Chondrocyte (in vitro differentiated cells): Measurements from ENCODE around the gene TMEM238. TPM values are rescaled to one million over a fixed set of nuclear protein-coding genes. Genes with fewer than 3 reads are reported as not detected.

Experiments used
- DNase-seq: peaks from one replicate; pipeline ENCODE4 v3.0.0; 2021; ENCODE audit warnings: mixed read lengths, low spot score
- H3K27ac Mint-ChIP-seq: one replicate; pipeline ENCODE4 v1.8.0; 2021; ENCODE audit warnings: mild to moderate bottlenecking, moderate library complexity, mixed read lengths; ENCODE audit not compliant: unreplicated experiment
- H3K27me3 Mint-ChIP-seq: 2 replicates; pipeline ENCODE4 v1.8.0; 2021; ENCODE audit warnings: low read depth, mixed read lengths
- H3K36me3 Mint-ChIP-seq: 2 replicates; pipeline ENCODE4 v1.8.0; 2021; ENCODE audit warnings: low read depth, mixed read lengths
- H3K4me1 Mint-ChIP-seq: 2 replicates; pipeline ENCODE4 v1.8.0; 2021; ENCODE audit warnings: low read depth, mild to moderate bottlenecking, mixed read lengths
- H3K4me3 Mint-ChIP-seq: one replicate; pipeline ENCODE4 v1.8.0; 2021; ENCODE audit warnings: mild to moderate bottlenecking, moderate library complexity, mixed read lengths; ENCODE audit not compliant: unreplicated experiment
- H3K9me3 Mint-ChIP-seq: 2 replicates; pipeline ENCODE4 v1.8.0; 2021; ENCODE audit warnings: low read depth, mixed read lengths
- CTCF ChIP-seq: fragments of 200-600 bp; sonication (generic); IDR thresholded peaks from 2 replicates; pipeline ENCODE4 v1.5.0; 2021; ENCODE audit warnings: antibody characterized with exemption, mild to moderate bottlenecking, moderate library complexity
- total RNA-seq: library from RNA; stranded (reverse); gene quantifications from 3 replicates; pipeline ENCODE4 v1.2.1, GENCODE V29; 2021

The TMEM238 gene
- total RNA-seq, 1 donor from 2014 or later: 1.0 TPM

DNA sequence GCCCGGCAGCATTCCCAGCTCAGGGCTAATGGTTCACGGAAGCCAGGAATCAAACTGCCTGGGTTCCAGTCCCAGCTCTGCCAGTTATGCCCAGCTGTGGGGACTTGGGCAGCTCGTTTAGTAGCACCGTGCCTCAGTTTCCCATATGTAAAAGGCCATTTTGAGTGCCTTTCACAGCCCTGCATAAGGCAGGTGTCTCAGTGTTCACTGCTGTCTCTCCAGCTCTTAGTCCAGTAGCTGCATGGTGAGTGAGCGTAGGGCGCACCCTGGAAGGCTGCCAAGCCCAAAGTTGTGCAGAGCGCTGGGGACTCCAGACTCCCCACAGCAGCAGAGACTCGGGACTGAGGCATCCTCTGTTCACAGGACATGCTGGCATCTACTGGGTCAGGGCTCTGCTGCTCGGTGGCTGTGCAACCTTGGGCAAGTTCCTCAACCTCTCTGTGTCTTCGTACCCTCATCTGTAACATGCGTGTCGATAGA lies 7.1 kb upstream of the TMEM238 start:
- Mint-ChIP-seq H3K27ac (no peak overlapping the region), H3K9me3 (no peaks in the 10 kb centered on the region), H3K27me3 (no peaks in the 10 kb centered on the region), H3K36me3 (peaks cover 19% of the 10 kb centered on the region), H3K4me3 (no peak overlapping the region), H3K4me1 (peaks cover 53% of the 10 kb centered on the region)
- no peak for DNase-seq
- no peak for TF ChIP-seq CTCF

DNA sequence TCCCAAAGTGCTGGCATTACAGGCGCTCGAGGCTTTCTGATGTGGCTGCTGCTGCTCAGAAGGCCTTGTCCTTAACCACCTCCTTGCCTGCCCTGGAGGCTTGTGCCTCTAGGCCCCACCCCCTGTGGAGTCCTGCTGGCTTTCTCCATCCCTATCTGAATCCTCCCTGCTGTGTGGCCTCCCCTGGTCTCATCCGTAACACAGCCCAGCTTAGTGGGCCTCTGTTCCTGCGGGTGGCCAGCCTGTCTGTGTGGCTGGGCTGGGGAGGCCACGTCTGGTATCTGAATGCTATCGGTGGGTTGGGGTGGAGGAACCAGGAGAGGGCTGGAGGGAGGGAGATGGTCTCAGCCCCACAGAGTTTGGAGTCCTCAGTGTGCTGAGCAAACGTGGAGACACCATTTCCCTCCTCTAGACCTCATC lies 6.4 kb upstream of the TMEM238 start:
- H3K27me3 Mint-ChIP-seq: no peaks in the 10 kb centered on the region
- no peak for TF ChIP-seq CTCF
- no peak overlapping the region for H3K27ac Mint-ChIP-seq
- no peaks in the 10 kb centered on the region for H3K9me3 Mint-ChIP-seq
- peaks cover 21% of the 10 kb centered on the region for H3K36me3 Mint-ChIP-seq
- peaks cover 55% of the 10 kb centered on the region for H3K4me1 Mint-ChIP-seq
- no peak for DNase-seq
- H3K4me3 Mint-ChIP-seq: no peak overlapping the region

DNA sequence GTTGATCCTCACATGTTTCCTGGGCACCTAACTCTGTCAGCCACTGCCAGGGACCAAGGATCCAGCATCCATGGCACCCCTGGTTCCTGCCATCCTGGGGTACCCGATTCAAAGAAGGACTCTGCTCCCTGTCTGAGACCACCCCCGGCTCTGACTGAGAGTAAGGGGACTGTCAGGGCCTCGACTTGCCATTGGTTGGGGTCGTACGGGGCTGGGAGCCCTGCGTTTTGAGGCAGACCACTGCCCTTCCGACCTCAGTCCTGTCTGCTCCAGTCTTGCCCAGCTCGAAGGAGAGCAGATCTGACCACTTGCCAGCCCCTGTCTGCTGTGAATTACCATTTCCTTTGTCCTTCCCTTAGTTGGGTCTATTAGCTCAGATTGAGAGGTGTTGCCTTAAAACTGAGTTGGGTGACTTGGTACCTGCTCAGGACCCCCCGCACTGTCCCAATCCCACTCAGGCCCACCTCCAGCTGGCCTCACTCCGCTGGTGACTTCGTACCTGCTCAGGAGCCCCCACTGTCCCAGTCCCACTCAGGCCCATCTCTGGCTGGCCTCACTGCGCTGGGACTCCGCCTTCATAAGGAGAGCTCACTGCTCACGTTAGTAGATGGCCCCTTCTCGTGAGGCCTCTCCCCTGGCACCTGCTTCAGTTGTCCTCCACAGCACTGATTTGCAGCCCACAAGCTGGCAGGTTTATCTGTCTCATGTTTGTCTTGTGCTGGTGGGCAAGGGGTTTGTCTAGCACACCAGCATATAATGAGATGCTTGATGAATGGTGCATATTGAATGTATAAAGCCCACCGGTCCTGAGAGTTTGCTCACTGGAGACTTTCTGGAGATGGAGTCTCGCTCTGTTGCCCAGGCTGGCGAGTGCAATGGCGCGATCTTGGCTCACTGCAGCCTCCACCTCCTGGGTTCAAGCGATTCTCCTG lies 5.6 kb upstream of the TMEM238 start:
- TF ChIP-seq CTCF: no peak
- H3K4me3 Mint-ChIP-seq: peak overlapping the region; percentile 36
- no peak for DNase-seq
- H3K36me3 Mint-ChIP-seq: peaks cover 21% of the 10 kb centered on the region
- no peaks in the 10 kb centered on the region for H3K9me3 Mint-ChIP-seq
- H3K4me1 Mint-ChIP-seq: peaks cover 60% of the 10 kb centered on the region
- H3K27me3 Mint-ChIP-seq: no peaks in the 10 kb centered on the region
- H3K27ac Mint-ChIP-seq: peak overlapping the region; percentile 32

GRCh38 chr19:55387736-55388497 lies 3.8 kb upstream of the TMEM238 start:
- no peak for TF ChIP-seq CTCF
- no peak for DNase-seq
- H3K4me1 Mint-ChIP-seq: peaks cover 63% of the 10 kb centered on the region
- H3K9me3 Mint-ChIP-seq: no peaks in the 10 kb centered on the region
- H3K27ac Mint-ChIP-seq: no peak overlapping the region
- H3K36me3 Mint-ChIP-seq: peaks cover 21% of the 10 kb centered on the region
- H3K4me3 Mint-ChIP-seq: peak overlapping the region; percentile 99
- H3K27me3 Mint-ChIP-seq: no peaks in the 10 kb centered on the region

DNA sequence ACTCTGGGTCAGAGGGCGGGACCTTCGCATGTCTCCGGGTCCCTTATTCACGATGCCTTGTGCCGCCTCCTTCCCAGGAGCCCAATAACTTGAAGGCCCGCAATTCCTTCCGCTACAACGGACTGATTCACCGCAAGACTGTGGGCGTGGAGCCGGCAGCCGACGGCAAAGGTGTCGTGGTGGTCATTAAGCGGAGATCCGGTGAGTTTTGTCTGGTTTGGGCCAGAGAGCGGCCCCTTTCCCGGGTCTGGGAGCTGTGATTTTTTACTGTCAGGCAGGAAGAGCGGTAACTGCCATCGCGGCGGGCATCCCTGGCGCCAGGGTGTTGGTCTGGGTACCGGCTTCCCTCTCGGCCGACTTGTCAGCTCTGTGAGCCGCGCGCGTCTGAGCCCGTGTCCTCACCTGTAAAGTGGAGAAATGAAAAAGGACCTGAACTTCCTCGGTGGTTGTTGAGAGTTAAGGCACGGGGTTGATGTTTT lies 2.4 kb upstream of the TMEM238 start:
- Mint-ChIP-seq H3K4me1 (peaks cover 56% of the 10 kb centered on the region), H3K27ac (peak overlapping the region; percentile 99), H3K36me3 (peaks cover 21% of the 10 kb centered on the region), H3K9me3 (no peaks in the 10 kb centered on the region), H3K4me3 (peak overlapping the region; percentile 99), H3K27me3 (no peaks in the 10 kb centered on the region)
- peak; percentile 8 for TF ChIP-seq CTCF
- no peak for DNase-seq
